Natural killer cell treated with Interleukin-12 subunit alpha and Interleukin-12 subunit beta and Interleukin-15 and Interleukin-18, amount 100 ng/mL, for 72 hours (primary cell): ENCODE measurements around the gene SNAP47. TPM values are rescaled to one million over a fixed set of nuclear protein-coding genes. Genes with fewer than 3 reads are reported as not detected.

Source experiments
- ATAC-seq, 2 donors: fragments of 150-1000 bp; cut with Tn5 transposase in 1 of 2; sonication (Bioruptor Pico), chemical (Tn5 transposase) in 1 of 2; 2 replicates each; pipeline ENCODE4 v1.10.0; 2021
- DNase-seq: peaks from one replicate; pipeline ENCODE4 v3.0.0; 2022; ENCODE audit warnings: low spot score
- H3K27ac Mint-ChIP-seq, 2 donors: 1 replicate in 1 of 2; 2 replicates in 1 of 2; pipeline ENCODE4 v1.8.0; 2022; ENCODE audit warnings: mixed read lengths in 2 of 2, mild to moderate bottlenecking in 1 of 2, moderate library complexity in 1 of 2
- H3K27me3 Mint-ChIP-seq, 2 donors: 1 replicate in 1 of 2; 2 replicates in 1 of 2; pipeline ENCODE4 v1.8.0; 2022; ENCODE audit warnings: mixed read lengths in 2 of 2
- H3K36me3 Mint-ChIP-seq: one replicate; pipeline ENCODE4 v1.8.0; 2022; ENCODE audit warnings: mixed read lengths
- H3K4me1 Mint-ChIP-seq, 2 donors: 1 replicate in 1 of 2; 2 replicates in 1 of 2; pipeline ENCODE4 v1.8.0; 2022; ENCODE audit warnings: low read depth in 2 of 2, mixed read lengths in 2 of 2, mild to moderate bottlenecking in 1 of 2
- H3K4me3 Mint-ChIP-seq: one replicate; pipeline ENCODE4 v1.8.0; 2022; ENCODE audit warnings: mixed read lengths
- H3K9me3 Mint-ChIP-seq: 2 replicates; pipeline ENCODE4 v1.8.0; 2022; ENCODE audit warnings: mixed read lengths
- total RNA-seq, 2 donors: library from RNA; stranded (reverse); gene quantifications; one replicate each; pipeline ENCODE4 v1.2.3, GENCODE V29; 2022

The SNAP47 gene
- total RNA-seq, 2 donors from 2014 or later = 23.5 to 32.5 TPM

DNA sequence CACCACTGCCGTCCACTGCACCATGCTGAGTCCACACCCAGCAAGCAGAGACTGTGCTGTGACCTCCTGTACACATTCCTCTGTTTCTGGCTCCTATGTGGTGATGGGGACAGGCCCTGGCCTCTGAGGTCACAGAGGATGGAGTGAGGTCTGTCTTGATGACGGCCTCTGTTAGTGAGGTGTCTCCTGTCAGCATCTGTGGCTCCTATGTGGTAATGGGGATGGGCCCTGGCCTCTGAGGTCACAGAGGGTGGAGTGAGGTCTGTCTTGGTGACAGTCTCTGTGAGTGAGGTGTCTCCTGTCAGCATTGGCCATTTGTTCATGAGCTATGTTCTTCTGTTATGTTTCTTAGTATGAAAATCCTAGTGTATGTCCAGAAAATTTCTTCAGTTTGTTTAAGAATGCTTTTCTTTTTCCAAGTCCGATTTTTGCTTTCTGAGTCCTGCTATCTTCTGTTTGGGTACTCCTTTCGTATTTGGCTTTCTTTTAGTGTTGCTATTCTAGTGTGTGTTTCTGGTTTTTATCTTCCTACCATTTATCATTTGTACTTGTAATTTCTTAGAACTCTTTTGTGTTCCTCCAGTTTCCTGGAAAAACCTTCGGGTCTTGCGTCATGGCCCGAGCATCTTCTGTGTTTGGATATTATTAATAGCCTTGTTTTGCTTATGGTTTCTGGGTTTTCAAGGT is 13.4 kb downstream of the SNAP47 start:
- no peak for DNase-seq
- H3K27me3 Mint-ChIP-seq = no peaks in the 10 kb centered on the region
- H3K9me3 Mint-ChIP-seq = no peaks in the 10 kb centered on the region
- ATAC-seq = peak; percentile 81 to 85
- peak overlapping the region; percentile 41 for H3K4me3 Mint-ChIP-seq
- peaks cover 16 to 36% of the 10 kb centered on the region in 2 donors for H3K4me1 Mint-ChIP-seq
- H3K36me3 Mint-ChIP-seq = peaks cover 6% of the 10 kb centered on the region
- H3K27ac Mint-ChIP-seq = peak overlapping the region; percentile 34 to 36

- Mint-ChIP-seq H3K27me3 (no peaks in the 10 kb centered on the region), H3K4me1 (peaks cover 16 to 38% of the 10 kb centered on the region in 2 donors), H3K4me3 (peak overlapping the region; percentile 41), H3K9me3 (no peaks in the 10 kb centered on the region), H3K36me3 (peaks cover 6% of the 10 kb centered on the region), H3K27ac (peak overlapping the region; percentile 34 to 36)
- DNase-seq = no peak
- no peak for ATAC-seq
Measured at GRCh38 chr1:227749225-227749624, 14.0 kb downstream of the SNAP47 start.

- Mint-ChIP-seq H3K36me3 (peaks cover 6% of the 10 kb centered on the region), H3K27me3 (no peaks in the 10 kb centered on the region), H3K4me3 (peak overlapping the region; percentile 15)
Measured at GRCh38 chr1:227749916-227750710, 14.9 kb downstream of the SNAP47 start.

DNA sequence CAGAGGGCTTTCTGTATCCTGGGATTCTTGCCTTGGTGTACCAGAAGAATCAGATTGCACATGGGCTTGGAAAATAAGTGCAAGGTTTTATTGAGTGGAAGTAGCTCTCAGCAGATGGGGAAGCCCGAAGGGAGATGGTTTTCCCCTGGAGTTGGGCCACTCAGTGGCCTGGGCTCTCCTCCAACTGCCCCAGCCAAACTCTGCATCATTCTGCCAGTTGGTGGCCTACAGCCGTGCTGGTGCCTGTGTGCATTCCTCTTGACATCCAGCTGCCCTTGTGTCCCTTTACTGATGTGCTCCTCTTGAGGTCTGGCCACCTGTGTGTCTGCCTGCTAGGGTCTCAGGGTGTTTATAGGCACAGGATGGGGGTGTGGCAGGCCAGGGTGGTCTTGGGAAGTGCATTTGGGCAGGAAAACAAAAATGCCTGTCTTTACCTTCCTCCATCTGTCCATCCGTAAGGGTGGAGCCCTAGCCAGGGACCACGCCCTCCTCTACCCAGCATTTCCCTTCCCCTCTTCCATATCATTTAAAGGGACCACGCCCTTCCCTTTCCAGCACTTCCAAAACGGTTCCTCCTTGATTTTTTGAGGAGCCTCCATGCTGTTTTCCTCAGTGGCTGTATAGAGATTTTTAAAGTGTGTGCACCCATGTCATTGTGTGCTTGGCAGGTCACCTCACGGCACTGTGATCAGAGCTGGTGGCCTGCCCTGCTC is 18.9 kb downstream of the SNAP47 start:
- ATAC-seq (no peak), DNase-seq (no peak)
- Mint-ChIP-seq H3K27me3 (no peaks in the 10 kb centered on the region), H3K36me3 (peaks cover 6% of the 10 kb centered on the region), H3K27ac (no peak overlapping the region), H3K4me1 (peaks cover 6 to 21% of the 10 kb centered on the region in 2 donors), H3K9me3 (no peaks in the 10 kb centered on the region), H3K4me3 (no peak overlapping the region)

More at GRCh38 chr1:227749916-227750710, 14.9 kb downstream of the SNAP47 start:
- ATAC-seq (no peak), DNase-seq (no peak)
- no peaks in the 10 kb centered on the region for H3K9me3 Mint-ChIP-seq
- H3K27ac Mint-ChIP-seq = no peak overlapping the region
- peaks cover 16 to 38% of the 10 kb centered on the region in 2 donors for H3K4me1 Mint-ChIP-seq

DNA sequence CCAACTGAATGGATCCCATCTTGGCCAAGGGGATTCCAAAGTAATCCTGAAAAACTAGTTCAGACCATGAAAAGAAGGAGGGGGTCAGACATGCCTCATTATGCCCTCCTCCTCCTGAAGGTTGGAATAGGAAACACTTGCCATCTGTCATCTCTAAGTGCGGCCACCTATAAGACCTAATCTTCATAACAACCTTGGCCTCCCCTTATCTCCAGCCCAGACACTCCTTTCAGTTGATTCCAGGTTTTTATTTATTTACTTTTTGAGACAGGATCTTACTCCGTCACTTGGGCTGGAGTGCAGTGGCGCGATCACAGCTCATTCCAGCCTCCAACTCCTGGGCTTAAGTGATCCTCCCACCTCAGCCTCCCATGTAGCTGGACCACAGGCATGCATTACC is 19.7 kb downstream of the SNAP47 start:
- no peak overlapping the region for H3K4me3 Mint-ChIP-seq
- DNase-seq = no peak
- no peaks in the 10 kb centered on the region for H3K9me3 Mint-ChIP-seq
- H3K36me3 Mint-ChIP-seq = peaks cover under 1% of the 10 kb centered on the region
- H3K4me1 Mint-ChIP-seq = peaks cover 0 to 17% of the 10 kb centered on the region in 2 donors
- ATAC-seq = no peak
- H3K27me3 Mint-ChIP-seq = no peaks in the 10 kb centered on the region
- no peak overlapping the region for H3K27ac Mint-ChIP-seq

DNA sequence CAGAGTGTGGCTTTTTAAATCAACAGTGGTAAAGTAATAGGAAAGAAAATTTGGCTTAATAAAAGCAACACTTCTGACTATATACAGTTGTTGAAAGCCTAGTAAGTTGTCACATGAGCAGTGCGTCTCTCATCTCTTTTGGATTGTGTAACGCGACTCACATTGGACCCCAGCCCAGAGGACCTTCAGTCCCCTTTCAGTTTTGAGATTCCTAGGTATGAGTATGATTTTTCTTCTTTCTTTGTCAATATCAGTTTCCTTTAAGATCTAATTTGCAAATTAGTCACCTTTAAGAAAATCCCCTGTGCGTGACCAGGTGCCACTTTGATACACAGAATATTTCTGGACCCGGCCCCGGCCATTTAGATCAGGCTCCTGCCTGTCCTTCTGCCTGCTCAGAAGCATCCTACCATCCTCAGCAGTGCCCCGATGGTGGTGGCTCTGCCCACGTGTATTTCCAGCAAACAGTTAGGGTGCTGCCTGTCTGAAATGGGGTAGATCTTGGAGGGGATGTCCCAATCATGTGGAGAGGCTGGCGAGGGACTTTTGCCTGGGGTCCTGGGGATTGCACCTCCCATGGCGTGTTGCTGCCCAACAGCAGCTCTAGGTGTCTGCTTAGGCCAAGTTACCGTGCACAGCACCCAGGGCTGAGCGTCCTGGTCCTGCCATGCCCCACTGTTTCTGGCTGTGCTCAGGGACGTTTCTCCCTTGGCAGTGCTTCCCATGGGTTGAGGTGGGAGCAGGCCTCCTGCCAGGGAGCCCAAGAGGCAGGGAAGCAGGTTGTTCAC is 21.1 kb downstream of the SNAP47 start:
- Mint-ChIP-seq H3K9me3 (no peaks in the 10 kb centered on the region), H3K36me3 (peaks cover 14% of the 10 kb centered on the region), H3K27me3 (peaks cover 0 to 2% of the 10 kb centered on the region in 2 donors), H3K4me3 (no peak overlapping the region), H3K27ac (no peak overlapping the region), H3K4me1 (peaks cover 9 to 19% of the 10 kb centered on the region in 2 donors)
- ATAC-seq (no peak), DNase-seq (no peak)

GRCh38 chr1:227757781-227758180 is 22.5 kb downstream of the SNAP47 start:
- H3K36me3 Mint-ChIP-seq = peaks cover 14% of the 10 kb centered on the region

DNA sequence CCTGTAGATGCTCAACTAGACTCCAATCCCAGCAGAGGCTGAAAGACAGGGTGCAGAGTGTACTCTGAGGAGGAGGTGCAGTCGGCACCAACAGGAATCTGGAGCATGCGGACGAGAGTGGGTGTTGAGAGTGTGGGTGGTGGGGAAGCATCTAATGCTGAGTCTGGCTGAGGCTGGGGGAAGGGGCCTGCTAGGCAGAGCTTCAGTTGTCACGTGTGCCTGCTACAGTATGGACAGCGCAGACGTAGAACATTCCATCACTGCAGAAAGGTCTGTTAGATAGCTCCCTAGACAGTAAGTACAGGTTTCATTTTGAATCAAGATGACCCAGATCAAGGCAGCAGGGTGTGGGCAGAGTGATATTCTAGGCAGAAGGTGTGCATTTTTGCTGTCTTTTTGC is 23.1 kb downstream of the SNAP47 start:
- DNase-seq (no peak), ATAC-seq (no peak)
- H3K9me3 Mint-ChIP-seq = no peaks in the 10 kb centered on the region
- H3K36me3 Mint-ChIP-seq = peaks cover 14% of the 10 kb centered on the region
- peaks cover 19 to 23% of the 10 kb centered on the region in 2 donors for H3K4me1 Mint-ChIP-seq
- peaks cover 0 to 2% of the 10 kb centered on the region in 2 donors for H3K27me3 Mint-ChIP-seq
- H3K4me3 Mint-ChIP-seq = no peak overlapping the region
- H3K27ac Mint-ChIP-seq = no peak overlapping the region

More at GRCh38 chr1:227757781-227758180, 22.5 kb downstream of the SNAP47 start:
- H3K27me3 Mint-ChIP-seq = peaks cover 0 to 2% of the 10 kb centered on the region in 2 donors
- H3K9me3 Mint-ChIP-seq = no peaks in the 10 kb centered on the region
- ATAC-seq (no peak), DNase-seq (no peak)
- no peak overlapping the region for H3K4me3 Mint-ChIP-seq
- H3K27ac Mint-ChIP-seq = no peak overlapping the region
- H3K4me1 Mint-ChIP-seq = peaks cover 16 to 23% of the 10 kb centered on the region in 2 donors

GRCh38 chr1:227759341-227760300 is 24.4 kb downstream of the SNAP47 start:
- peak; percentile 44 for DNase-seq
- no peak overlapping the region for H3K27ac Mint-ChIP-seq
- no peak overlapping the region for H3K4me3 Mint-ChIP-seq
- peaks cover 14% of the 10 kb centered on the region for H3K36me3 Mint-ChIP-seq
- ATAC-seq = no peak
- peaks cover 0 to 2% of the 10 kb centered on the region in 2 donors for H3K27me3 Mint-ChIP-seq
- peaks cover 23 to 24% of the 10 kb centered on the region in 2 donors for H3K4me1 Mint-ChIP-seq
- H3K9me3 Mint-ChIP-seq = no peaks in the 10 kb centered on the region

DNA sequence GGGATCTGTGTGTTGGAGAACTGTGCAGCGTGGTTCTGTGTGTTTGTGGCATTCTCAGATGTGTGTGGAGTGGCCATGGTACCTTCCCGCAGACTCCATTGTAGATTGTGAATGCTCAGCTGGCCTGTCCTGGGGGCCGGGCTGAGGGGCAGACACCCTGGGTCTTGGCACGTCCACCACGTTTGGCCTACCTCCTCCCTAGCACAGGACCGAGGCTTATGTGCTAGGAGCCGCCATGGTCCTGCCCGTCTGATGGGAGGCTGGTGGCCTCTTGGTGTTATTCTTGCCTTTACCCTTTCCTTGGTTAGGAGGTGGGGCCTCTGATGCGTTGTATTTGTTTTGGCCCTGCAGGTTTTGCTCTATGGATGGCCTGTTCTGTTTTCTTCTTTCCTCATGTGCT is 25.1 kb downstream of the SNAP47 start:
- H3K4me1 Mint-ChIP-seq = peaks cover 23 to 24% of the 10 kb centered on the region in 2 donors
- H3K27me3 Mint-ChIP-seq = peaks cover 0 to 2% of the 10 kb centered on the region in 2 donors
- H3K27ac Mint-ChIP-seq = no peak overlapping the region
- ATAC-seq = no peak
- peak; percentile 29 for DNase-seq
- no peak overlapping the region for H3K4me3 Mint-ChIP-seq
- peaks cover 14% of the 10 kb centered on the region for H3K36me3 Mint-ChIP-seq
- H3K9me3 Mint-ChIP-seq = no peaks in the 10 kb centered on the region

GRCh38 chr1:227761621-227762230 is 26.5 kb downstream of the SNAP47 start:
- no peak for ATAC-seq
- H3K4me3 Mint-ChIP-seq = peak overlapping the region; percentile 29
- H3K36me3 Mint-ChIP-seq = peaks cover 14% of the 10 kb centered on the region
- H3K4me1 Mint-ChIP-seq = peaks cover 34 to 37% of the 10 kb centered on the region in 2 donors
- DNase-seq = peak; percentile 29
- H3K27ac Mint-ChIP-seq = no peak overlapping the region
- H3K9me3 Mint-ChIP-seq = no peaks in the 10 kb centered on the region
- H3K27me3 Mint-ChIP-seq = peaks cover 0 to 2% of the 10 kb centered on the region in 2 donors
